Measurements from ENCODE around the gene RHBDD2.

The RHBDD2 gene

DNA sequence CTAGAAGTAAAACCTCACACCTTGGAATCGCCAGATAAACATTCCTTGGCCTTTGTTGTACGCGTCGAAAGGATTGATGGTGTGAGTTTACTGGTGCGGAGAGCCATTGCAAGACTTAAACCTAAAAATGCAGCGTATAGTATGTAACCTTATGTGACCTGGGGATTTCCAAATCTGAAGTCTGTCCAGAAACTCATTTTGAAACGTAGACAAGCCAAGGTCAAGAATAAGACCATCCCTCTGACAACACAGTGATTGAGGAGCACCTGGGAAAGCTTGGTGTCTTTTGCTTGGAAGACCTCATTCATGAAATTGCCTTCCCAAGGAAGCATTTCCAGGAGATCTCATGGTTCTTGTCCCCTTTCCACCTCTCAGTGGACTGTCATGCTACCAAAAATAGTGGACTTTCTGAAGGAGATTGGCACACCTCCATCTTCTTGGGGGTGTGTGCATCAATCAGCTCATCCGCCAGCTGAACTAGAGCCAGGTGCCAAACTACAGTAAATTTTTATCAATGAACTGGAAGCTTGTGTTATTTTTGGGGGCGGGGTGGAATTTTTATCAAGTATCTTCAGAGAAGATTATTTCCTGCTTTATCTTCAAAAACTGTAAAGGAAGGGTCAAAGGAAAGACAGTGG lies 44.3 kb downstream of the RHBDD2 start:
- no peak overlapping the region for H3K4me3 ChIP-seq (ENCODE audit: low read depth, low read length, poor library complexity, severe bottlenecking)
- no peak overlapping the region for H3K9ac ChIP-seq (ENCODE audit: low read length)
- no peak overlapping the region for H2AFZ ChIP-seq (ENCODE audit: low read length)
- H3F3A ChIP-seq (ENCODE audit: insufficient read depth, low read length): no peaks in the 10 kb centered on the region
- no peaks in the 10 kb centered on the region for H3K27me3 ChIP-seq (ENCODE audit: insufficient read depth, low read length)
- H3K27ac ChIP-seq (ENCODE audit: low read depth, low read length, poor library complexity, severe bottlenecking): no peak overlapping the region
- H3K36me3 ChIP-seq (ENCODE audit: insufficient read depth, low read length): no peaks in the 10 kb centered on the region
- H4K20me1 ChIP-seq (ENCODE audit: insufficient read depth, low read length): no peaks in the 10 kb centered on the region
- H3K4me1 ChIP-seq (ENCODE audit: insufficient read depth, low read length, severe bottlenecking): peaks cover under 1% of the 10 kb centered on the region
- H3K9me3 ChIP-seq (ENCODE audit: low read length): no peaks in the 10 kb centered on the region
- peaks cover 4% of the 10 kb centered on the region; the same call in 1 of the 2 replicates for H3K79me2 ChIP-seq (ENCODE audit: insufficient read depth, low read length)
- TF ChIP-seq, protein P1, sequence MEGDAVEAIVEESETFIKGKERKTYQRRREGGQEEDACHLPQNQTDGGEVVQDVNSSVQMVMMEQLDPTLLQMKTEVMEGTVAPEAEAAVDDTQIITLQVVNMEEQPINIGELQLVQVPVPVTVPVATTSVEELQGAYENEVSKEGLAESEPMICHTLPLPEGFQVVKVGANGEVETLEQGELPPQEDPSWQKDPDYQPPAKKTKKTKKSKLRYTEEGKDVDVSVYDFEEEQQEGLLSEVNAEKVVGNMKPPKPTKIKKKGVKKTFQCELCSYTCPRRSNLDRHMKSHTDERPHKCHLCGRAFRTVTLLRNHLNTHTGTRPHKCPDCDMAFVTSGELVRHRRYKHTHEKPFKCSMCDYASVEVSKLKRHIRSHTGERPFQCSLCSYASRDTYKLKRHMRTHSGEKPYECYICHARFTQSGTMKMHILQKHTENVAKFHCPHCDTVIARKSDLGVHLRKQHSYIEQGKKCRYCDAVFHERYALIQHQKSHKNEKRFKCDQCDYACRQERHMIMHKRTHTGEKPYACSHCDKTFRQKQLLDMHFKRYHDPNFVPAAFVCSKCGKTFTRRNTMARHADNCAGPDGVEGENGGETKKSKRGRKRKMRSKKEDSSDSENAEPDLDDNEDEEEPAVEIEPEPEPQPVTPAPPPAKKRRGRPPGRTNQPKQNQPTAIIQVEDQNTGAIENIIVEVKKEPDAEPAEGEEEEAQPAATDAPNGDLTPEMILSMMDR (IDR thresholded peaks at IDR 0.05; ENCODE audit: low read length): no peak
- TF ChIP-seq EZH2 (IDR thresholded peaks at IDR 0.05; ENCODE audit: borderline replicate concordance, low read length): no peak
- no peaks in the 10 kb centered on the region for H3K9me2 ChIP-seq (ENCODE audit: low read depth, low read length)
- no peak overlapping the region for H3K4me2 ChIP-seq (ENCODE audit: low read length)

DNA sequence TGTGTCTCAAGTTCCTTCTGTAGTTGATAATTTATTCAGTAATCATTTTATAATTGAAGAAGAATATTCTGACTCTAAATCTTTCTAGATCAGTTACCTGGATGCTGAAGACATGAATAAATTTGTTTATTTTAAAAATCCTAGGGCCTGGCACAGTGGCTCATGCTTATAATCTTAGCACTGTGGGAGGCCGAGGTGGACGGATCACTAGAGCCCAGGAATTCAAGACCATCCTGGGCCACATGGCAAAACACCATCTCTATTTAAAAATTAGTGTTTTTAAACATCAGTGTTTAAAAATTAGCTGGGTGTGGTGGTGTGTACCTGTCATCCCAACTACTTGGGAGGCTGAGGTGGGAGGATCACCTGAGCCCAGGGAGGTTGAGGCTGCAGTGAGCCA lies 45.4 kb downstream of the RHBDD2 start:
- Histone ChIP-seq H3K36me3 (ENCODE audit: insufficient read depth, low read length) (no peaks in the 10 kb centered on the region), H3F3A (ENCODE audit: insufficient read depth, low read length) (no peaks in the 10 kb centered on the region), H3K4me1 (ENCODE audit: insufficient read depth, low read length, severe bottlenecking) (peaks cover 12% of the 10 kb centered on the region), H3K9me2 (ENCODE audit: low read depth, low read length) (no peaks in the 10 kb centered on the region), H3K9me3 (ENCODE audit: low read length) (no peaks in the 10 kb centered on the region), H3K4me2 (ENCODE audit: low read length) (no peak overlapping the region), H3K27ac (ENCODE audit: low read depth, low read length, poor library complexity, severe bottlenecking) (no peak overlapping the region), H3K79me2 (ENCODE audit: insufficient read depth, low read length) (0 out of 2 replicates have a peak, but pooled peaks cover 4% of the 10 kb centered on the region), H4K20me1 (ENCODE audit: insufficient read depth, low read length) (no peaks in the 10 kb centered on the region), H3K27me3 (ENCODE audit: insufficient read depth, low read length) (no peaks in the 10 kb centered on the region), H3K9ac (ENCODE audit: low read length) (no peak overlapping the region), H2AFZ (ENCODE audit: low read length) (no peak overlapping the region), H3K4me3 (ENCODE audit: low read depth, low read length, poor library complexity, severe bottlenecking) (no peak overlapping the region)
- TF ChIP-seq, protein P1 (IDR thresholded peaks at IDR 0.05; ENCODE audit: low read length): no peak
- no peak for TF ChIP-seq EZH2 (IDR thresholded peaks at IDR 0.05; ENCODE audit: borderline replicate concordance, low read length)

DNA sequence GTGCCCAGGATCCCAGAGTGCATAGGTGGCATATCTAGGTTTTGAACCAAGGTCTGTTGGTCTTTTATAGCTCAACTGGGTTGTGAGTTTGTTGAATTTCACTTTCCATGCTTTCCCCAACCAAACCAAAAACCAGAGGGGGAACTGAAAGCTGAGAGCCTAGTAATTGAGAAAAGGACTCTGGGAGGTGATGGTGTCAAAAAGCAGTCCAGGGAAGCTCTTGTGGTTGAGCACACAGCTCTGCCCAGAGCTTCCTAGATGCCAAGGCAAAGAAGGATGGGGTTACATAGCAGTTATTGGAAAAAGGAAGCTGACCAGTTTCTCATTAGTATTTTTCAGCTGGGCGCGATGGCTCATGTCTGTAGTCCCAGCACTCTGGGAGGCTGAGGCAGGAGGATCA lies 46.1 kb downstream of the RHBDD2 start:
- no peak overlapping the region for H3K9ac ChIP-seq (ENCODE audit: low read length)
- H3K27ac ChIP-seq (ENCODE audit: low read depth, low read length, poor library complexity, severe bottlenecking): no peak overlapping the region
- H3K4me1 ChIP-seq (ENCODE audit: insufficient read depth, low read length, severe bottlenecking): peaks cover 12% of the 10 kb centered on the region
- no peaks in the 10 kb centered on the region for H3K27me3 ChIP-seq (ENCODE audit: insufficient read depth, low read length)
- H2AFZ ChIP-seq (ENCODE audit: low read length): no peak overlapping the region
- H3K4me2 ChIP-seq (ENCODE audit: low read length): no peak overlapping the region
- TF ChIP-seq, protein P1 (IDR thresholded peaks at IDR 0.05; ENCODE audit: low read length): no peak
- TF ChIP-seq EZH2 (IDR thresholded peaks at IDR 0.05; ENCODE audit: borderline replicate concordance, low read length): no peak
- no peaks in the 10 kb centered on the region for H4K20me1 ChIP-seq (ENCODE audit: insufficient read depth, low read length)
- H3K9me2 ChIP-seq (ENCODE audit: low read depth, low read length): no peaks in the 10 kb centered on the region
- no peaks in the 10 kb centered on the region for H3K9me3 ChIP-seq (ENCODE audit: low read length)
- H3K4me3 ChIP-seq (ENCODE audit: low read depth, low read length, poor library complexity, severe bottlenecking): no peak overlapping the region
- H3F3A ChIP-seq (ENCODE audit: insufficient read depth, low read length): no peaks in the 10 kb centered on the region
- no peaks in the 10 kb centered on the region for H3K79me2 ChIP-seq (ENCODE audit: insufficient read depth, low read length)
- H3K36me3 ChIP-seq (ENCODE audit: insufficient read depth, low read length): no peaks in the 10 kb centered on the region

All from OCI-LY1 (cell line).